ENCODE results near the gene NKAIN4. TPM values are rescaled to one million over a fixed set of nuclear protein-coding genes. Genes with fewer than 3 reads are reported as not detected.

Gene NKAIN4
- total and polyA plus RNA-seq, 4 donors: 0.05 TPM; not detected in 3

DNA sequence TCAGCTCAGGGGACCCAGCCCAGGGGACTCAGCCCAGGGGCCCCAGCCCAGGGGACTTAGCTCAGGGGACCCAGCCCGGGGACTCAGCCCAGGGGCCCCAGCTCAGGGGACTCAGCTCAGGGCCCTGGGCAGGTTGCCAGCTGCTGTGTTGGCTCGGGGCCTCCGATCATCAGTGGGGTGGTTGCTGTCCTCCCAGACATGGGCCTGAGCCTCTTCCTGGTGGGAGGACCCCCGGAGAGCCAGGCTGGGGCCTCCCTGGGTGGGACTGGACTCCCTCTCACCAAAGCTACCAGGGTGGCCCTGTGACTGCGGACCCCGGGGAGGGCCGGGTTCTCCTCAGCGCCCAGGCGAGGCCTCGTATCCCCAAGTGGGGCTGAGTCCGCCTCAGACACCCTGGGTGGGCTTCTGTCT, 43.1 kb upstream of the NKAIN4 start:
- no peak overlapping the region for H3K9ac ChIP-seq (ENCODE audit: low read depth in 1 of 2, low read length in 2 of 2)
- WGBS: 74% methylated on average over 11 of the region's 11 CpGs
- H3K36me3 ChIP-seq (ENCODE audit: control insufficient read depth in 4 of 4, insufficient read depth in 3 of 4, low read depth in 1 of 4, low read length in 3 of 4): no peaks in the 10 kb centered on the region
- TF ChIP-seq JUND (IDR thresholded peaks at IDR 0.05) (no peak), TAF1 (conservative IDR thresholded peaks at IDR 0.05) (no peak), FOXA1 (IDR thresholded peaks at IDR 0.05) (no peak), FOXA2 (IDR thresholded peaks at IDR 0.05) (no peak), NR2F2 (IDR thresholded peaks at IDR 0.05) (no peak), HNF4A (conservative IDR thresholded peaks at IDR 0.05) (no peak), HNF4G (IDR thresholded peaks at IDR 0.05) (no peak), EGR1 (IDR thresholded peaks at IDR 0.05; ENCODE audit: low read depth in 2 of 2) (no peak), SP1 (IDR thresholded peaks at IDR 0.05) (no peak), RXRA (IDR thresholded peaks at IDR 0.05) (no peak), GABPA (IDR thresholded peaks at IDR 0.05 in 1 of 2, conservative IDR thresholded peaks at IDR 0.05 in 1 of 2) (no peak), RAD21 (IDR thresholded peaks at IDR 0.05) (no peak)
- TF ChIP-seq, protein P1, sequence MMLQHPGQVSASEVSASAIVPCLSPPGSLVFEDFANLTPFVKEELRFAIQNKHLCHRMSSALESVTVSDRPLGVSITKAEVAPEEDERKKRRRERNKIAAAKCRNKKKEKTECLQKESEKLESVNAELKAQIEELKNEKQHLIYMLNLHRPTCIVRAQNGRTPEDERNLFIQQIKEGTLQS (IDR thresholded peaks at IDR 0.05): no peak
- TF ChIP-seq, protein P2, sequence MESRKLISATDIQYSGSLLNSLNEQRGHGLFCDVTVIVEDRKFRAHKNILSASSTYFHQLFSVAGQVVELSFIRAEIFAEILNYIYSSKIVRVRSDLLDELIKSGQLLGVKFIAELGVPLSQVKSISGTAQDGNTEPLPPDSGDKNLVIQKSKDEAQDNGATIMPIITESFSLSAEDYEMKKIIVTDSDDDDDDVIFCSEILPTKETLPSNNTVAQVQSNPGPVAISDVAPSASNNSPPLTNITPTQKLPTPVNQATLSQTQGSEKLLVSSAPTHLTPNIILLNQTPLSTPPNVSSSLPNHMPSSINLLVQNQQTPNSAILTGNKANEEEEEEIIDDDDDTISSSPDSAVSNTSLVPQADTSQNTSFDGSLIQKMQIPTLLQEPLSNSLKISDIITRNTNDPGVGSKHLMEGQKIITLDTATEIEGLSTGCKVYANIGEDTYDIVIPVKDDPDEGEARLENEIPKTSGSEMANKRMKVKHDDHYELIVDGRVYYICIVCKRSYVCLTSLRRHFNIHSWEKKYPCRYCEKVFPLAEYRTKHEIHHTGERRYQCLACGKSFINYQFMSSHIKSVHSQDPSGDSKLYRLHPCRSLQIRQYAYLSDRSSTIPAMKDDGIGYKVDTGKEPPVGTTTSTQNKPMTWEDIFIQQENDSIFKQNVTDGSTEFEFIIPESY (IDR thresholded peaks at IDR 0.05): no peak
- TF ChIP-seq, protein P3, sequence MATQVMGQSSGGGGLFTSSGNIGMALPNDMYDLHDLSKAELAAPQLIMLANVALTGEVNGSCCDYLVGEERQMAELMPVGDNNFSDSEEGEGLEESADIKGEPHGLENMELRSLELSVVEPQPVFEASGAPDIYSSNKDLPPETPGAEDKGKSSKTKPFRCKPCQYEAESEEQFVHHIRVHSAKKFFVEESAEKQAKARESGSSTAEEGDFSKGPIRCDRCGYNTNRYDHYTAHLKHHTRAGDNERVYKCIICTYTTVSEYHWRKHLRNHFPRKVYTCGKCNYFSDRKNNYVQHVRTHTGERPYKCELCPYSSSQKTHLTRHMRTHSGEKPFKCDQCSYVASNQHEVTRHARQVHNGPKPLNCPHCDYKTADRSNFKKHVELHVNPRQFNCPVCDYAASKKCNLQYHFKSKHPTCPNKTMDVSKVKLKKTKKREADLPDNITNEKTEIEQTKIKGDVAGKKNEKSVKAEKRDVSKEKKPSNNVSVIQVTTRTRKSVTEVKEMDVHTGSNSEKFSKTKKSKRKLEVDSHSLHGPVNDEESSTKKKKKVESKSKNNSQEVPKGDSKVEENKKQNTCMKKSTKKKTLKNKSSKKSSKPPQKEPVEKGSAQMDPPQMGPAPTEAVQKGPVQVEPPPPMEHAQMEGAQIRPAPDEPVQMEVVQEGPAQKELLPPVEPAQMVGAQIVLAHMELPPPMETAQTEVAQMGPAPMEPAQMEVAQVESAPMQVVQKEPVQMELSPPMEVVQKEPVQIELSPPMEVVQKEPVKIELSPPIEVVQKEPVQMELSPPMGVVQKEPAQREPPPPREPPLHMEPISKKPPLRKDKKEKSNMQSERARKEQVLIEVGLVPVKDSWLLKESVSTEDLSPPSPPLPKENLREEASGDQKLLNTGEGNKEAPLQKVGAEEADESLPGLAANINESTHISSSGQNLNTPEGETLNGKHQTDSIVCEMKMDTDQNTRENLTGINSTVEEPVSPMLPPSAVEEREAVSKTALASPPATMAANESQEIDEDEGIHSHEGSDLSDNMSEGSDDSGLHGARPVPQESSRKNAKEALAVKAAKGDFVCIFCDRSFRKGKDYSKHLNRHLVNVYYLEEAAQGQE (IDR thresholded peaks at IDR 0.05): no peak
- H3K4me1 ChIP-seq (ENCODE audit: control insufficient read depth in 4 of 4, insufficient read depth in 4 of 4, low read length in 3 of 4): no peaks in the 10 kb centered on the region
- no peak overlapping the region for H3K27ac ChIP-seq (ENCODE audit: low read depth in 1 of 2, low read length in 2 of 2)
- H3K4me3 ChIP-seq (ENCODE audit: low read depth in 1 of 3, low read length in 3 of 3): no peak overlapping the region
- no peaks in the 10 kb centered on the region for H3K9me3 ChIP-seq (ENCODE audit: control insufficient read depth in 4 of 4, low read length in 3 of 4)
- DNase-seq (ENCODE audit: low spot score): no peak
- H3K27me3 ChIP-seq (ENCODE audit: control insufficient read depth in 4 of 4, insufficient read depth in 4 of 4, low read length in 3 of 4): peaks cover 0 to 14% (median 4%) of the 10 kb centered on the region in 4 donors

DNA sequence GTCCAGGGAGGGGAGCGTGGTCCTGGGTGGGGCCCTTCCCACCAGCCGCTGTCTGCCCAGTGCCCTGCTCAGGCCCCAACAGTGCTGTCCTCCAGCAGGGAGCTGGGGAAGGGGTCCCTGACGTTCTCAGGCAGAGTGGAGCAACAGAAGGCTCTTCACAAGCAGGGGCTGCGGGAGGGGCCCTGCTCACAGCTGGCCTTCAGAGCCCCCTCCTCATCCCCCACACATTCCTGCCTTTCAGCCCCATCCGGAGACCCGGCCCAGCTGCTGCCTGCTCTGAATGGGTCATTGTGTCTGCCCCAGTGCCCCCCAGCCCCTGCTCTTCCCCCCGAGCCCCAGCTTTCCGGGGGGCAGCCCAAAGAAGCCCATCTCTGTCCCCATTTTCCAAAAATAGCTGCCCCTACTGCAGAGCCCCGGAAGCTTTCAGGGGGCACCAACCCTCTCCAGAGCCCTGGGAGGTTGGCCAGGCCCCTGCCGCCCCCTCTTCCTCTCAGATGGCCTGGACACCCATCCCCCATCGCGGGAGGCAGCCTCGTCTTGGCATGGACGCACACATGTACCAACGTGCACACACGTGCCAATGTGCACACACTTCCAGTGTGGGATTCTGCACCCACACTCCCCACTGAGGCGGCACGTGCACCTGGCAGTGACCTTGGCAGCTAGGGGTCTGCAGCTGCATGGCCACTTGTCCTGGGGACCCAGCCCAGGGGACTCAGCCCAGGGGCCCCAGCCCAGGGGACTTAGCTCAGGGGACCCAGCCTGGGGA, 42.5 kb upstream of the NKAIN4 start:
- no peaks in the 10 kb centered on the region for H3K9me3 ChIP-seq (ENCODE audit: control insufficient read depth in 4 of 4, low read length in 3 of 4)
- peaks cover 0 to 14% (median 4%) of the 10 kb centered on the region in 4 donors for H3K27me3 ChIP-seq (ENCODE audit: control insufficient read depth in 4 of 4, insufficient read depth in 4 of 4, low read length in 3 of 4)
- no peak for DNase-seq (ENCODE audit: low spot score)
- no peaks in the 10 kb centered on the region for H3K36me3 ChIP-seq (ENCODE audit: control insufficient read depth in 4 of 4, insufficient read depth in 3 of 4, low read depth in 1 of 4, low read length in 3 of 4)
- WGBS: 50% methylated on average over 18 of the region's 18 CpGs
- H3K4me1 ChIP-seq (ENCODE audit: control insufficient read depth in 4 of 4, insufficient read depth in 4 of 4, low read length in 3 of 4): no peaks in the 10 kb centered on the region
- H3K4me3 ChIP-seq (ENCODE audit: low read depth in 1 of 3, low read length in 3 of 3): no peak overlapping the region
- H3K9ac ChIP-seq (ENCODE audit: low read depth in 1 of 2, low read length in 2 of 2): no peak overlapping the region
- H3K27ac ChIP-seq (ENCODE audit: low read depth in 1 of 2, low read length in 2 of 2): no peak overlapping the region
- TF ChIP-seq YY1 (IDR thresholded peaks at IDR 0.05): no peak
- TF ChIP-seq EGR1 (IDR thresholded peaks at IDR 0.05; ENCODE audit: low read depth in 2 of 2): no peak
- TF ChIP-seq, protein P4, sequence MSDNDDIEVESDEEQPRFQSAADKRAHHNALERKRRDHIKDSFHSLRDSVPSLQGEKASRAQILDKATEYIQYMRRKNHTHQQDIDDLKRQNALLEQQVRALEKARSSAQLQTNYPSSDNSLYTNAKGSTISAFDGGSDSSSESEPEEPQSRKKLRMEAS (IDR thresholded peaks at IDR 0.05): no peak
- TF ChIP-seq RAD21 (IDR thresholded peaks at IDR 0.05): no peak
- no peak for TF ChIP-seq FOXA2 (IDR thresholded peaks at IDR 0.05)
- no peak for TF ChIP-seq HNF4A (conservative IDR thresholded peaks at IDR 0.05)
- TF ChIP-seq, protein P2 (IDR thresholded peaks at IDR 0.05): no peak
- TF ChIP-seq, protein P1 (IDR thresholded peaks at IDR 0.05): no peak
- no peak for TF ChIP-seq FOXA1 (IDR thresholded peaks at IDR 0.05)
- TF ChIP-seq NR2F2 (IDR thresholded peaks at IDR 0.05): no peak
- TF ChIP-seq TAF1 (conservative IDR thresholded peaks at IDR 0.05): no peak
- TF ChIP-seq, protein P3 (IDR thresholded peaks at IDR 0.05): no peak
